ENCODE results near the gene CD244.

Gene CD244

DNA sequence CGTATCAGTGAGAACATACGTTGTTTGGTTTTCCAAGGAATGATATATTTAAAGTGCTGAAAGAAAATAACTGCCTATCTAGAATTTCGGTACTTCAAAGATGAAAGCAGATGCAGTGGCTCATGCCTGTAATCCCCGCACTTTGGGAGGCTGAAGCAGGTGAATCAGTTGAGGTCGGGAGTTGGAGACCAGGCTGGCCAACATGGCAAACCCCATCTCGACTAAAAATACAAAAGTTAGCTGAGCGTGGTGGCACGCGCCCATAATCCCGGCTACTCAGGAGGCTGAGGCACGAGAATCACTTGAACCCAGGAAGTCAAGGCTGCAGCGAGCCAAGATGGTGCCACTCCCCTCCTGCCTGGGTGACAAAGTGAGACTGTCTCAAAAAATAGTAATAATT lies 16.4 kb downstream of the CD244 start:
- no peak for DNase-seq (ENCODE audit: low read depth in 2 of 2)

DNA sequence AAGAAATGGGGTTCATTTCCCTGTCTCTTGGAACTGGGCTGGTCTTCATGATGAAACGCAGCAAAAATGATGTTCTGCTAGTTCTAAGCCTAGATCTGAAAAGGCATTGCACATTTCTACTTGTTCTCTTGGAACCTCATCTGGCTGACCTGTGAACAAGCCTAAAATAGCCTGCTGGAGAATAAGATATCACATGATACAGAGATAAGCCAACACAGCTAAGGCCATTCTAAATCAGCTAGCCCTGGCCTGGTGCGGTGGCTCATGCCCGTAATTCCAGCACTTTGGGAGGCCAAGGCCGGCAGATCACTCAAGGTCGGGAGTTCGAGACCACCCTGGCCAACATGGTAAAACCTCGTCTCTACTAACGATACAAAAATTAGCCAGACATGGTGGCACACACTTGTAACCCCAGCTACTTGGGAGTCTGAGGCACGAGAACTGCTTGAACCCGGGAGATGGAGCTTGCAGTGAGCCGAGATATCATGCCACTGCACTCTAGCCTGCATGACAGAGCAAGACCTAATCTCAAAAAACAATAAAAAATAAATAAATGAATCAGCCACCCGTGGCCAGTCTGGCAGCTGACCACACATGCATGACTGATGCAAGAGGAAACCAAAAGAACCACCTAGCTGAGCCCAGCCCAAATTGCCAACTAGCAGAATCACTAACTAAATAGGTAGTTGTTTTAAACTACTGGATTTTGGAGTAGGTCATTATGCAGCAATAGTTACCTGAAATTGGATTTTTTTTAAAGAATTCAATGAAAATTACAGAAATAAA lies 18.0 kb downstream of the CD244 start:
- no peak for DNase-seq (ENCODE audit: low read depth in 2 of 2)

DNA sequence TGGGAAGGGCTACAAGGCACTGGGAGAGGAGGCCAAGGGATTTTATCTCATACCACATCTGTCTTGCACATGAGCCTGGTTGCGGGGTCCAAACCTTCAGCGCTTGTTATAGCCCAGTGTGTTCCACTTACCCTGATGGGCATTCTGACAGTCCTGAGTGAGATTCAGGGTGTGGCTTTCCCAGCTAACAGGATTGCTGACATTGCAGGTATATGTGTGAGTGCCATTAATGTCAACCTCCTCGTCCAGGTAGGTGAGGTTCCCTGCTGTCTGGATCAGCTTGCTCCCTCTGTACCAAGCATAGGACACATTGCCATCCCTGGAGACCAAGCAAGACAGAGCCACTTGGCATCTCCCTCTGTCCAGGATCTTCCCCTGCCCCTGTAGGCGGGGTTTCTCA lies 21.6 kb downstream of the CD244 start:
- DNase-seq (ENCODE audit: low read depth in 2 of 2), result no peak

DNA sequence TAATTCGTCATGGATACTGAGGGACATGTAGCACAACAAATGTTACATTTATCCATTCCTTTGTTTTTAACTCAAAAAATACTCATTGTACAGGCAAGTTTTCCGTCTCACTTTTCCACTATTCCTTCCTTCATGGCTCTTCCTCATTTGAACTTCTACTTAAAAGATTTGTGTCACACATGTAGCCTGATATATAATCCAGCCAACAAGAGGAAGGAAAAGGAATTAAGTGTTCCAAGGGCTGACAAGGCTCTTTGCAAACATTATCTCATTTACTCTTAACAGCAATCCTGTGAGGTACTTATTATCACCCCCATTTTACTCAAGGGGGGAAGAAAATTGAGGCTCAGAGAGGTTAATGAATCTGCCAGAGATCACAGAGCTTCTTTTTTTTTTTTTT lies 22.9 kb downstream of the CD244 start:
- DNase-seq (ENCODE audit: low read depth in 2 of 2), result no peak

DNA sequence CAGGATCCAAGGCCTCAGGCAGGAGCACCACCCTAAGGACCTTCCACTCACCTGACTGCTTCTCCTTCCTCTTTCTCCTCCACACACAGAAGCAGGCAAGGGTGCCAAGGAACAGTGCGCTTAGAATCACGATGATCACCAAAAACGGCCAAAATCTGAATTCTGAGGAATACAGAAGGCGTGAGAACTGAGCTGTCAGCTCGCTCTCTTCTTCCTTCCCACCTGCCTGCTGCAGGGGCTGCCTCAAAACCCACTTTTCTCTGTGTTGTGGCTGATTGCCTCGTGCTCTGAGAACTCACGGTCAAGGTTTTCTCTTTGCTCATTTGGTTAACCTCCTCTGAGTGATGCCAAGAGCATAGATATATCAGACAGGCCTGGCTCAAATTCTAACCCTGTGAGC lies 23.8 kb downstream of the CD244 start:
- no peak for DNase-seq (ENCODE audit: low read depth in 2 of 2)

DNA sequence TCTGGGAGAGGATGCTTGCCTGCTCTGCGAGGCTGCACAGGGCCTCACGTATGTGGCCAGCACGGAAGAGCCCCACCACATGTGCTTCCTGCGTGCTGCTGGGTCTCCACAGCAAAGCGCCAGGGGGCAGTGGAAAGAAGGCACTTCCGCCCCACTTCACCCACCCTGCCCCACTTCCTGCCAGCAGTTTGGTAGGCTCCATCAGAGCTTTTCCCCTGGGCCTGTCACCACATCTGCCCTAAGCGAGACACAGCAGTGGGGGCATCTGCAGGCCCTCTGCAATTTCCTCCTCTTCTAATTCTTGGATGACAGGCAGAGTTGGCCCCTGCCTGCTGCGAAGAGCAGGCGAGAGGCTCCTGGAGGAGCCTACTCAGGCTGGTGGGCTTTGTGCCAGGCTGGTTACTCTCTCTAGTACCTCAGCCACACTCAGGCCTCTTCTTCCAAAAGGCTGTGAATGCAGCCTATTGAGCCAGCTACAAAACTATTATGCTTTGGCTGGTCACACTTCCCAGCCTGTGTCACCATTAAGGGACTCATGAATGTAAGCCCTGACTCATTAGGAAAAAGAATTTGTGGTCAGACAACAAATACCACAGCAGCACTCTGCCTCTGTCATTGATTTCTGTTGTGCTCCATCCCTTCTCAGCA lies 25.0 kb downstream of the CD244 start:
- peak; percentile 47 to 58 for DNase-seq (ENCODE audit: low read depth in 2 of 2)

DNA sequence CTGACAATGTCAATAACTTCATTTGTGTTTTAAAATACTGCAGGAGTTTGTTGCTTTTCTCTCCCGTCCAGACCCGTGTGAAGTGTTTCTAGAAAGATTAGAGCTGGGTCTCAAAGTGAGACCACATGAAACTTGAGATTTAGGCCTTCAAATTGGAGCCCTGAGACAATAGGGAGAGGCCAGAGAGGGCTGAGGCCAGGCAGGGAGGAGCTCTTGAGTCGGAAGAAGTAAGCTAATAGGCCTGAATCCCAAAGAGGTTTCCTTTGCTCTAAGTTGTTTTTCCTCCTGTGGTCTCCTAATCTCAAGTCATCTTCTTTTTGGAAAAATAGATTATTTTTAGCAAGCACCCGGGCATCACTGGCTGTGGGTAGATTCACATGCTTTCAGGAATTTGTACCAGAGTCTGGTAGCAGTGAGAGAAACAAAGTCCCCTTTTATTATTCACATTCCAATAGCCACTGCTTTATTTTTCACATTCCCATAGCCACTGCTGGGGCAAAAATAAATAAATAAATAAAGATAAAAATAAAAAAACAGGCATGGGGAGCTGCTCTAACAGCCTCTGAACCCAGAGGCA lies 25.6 kb downstream of the CD244 start:
- DNase-seq (ENCODE audit: low read depth in 2 of 2), result no peak

DNA sequence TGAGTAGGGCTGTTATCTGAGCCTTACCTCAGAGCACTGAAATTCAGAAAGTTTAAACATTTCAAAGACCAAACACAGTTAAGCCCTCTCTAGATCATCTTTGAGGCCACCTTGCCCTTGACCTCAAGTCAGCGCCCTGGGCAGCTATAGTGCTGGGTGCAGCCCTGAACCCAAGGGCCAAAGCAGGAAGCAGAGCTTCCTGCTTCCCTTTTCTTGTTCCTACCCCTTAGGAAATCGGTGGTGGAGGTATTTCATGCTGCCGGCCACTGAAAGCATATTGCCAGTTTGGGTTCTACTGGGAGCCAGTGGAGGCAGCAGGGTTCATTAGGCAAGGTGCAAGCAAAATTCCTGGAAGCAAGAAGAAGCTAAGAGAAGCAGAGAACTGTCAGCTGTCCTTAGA lies 26.1 kb downstream of the CD244 start:
- DNase-seq (ENCODE audit: low read depth in 2 of 2), result no peak

DNA sequence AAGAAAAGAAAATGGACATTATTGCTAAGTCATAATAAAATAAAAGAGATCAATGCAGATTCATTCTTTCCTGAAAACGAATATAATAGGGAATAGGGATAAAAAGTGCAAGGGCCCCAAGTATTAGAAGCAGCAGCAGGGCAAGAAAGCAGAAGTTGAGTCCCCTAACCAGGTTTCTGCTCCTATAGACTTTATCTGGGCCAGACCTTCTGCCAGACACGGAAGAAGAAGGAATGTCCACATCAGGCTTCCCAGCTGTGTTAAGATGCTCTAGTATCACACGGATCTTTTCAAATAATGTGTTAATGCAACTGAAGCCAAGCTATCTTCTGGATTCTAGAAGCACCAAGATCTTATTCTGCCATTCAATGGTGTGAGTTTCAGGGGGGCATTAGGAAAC lies 26.9 kb downstream of the CD244 start:
- no peak for DNase-seq (ENCODE audit: low read depth in 2 of 2)

DNA sequence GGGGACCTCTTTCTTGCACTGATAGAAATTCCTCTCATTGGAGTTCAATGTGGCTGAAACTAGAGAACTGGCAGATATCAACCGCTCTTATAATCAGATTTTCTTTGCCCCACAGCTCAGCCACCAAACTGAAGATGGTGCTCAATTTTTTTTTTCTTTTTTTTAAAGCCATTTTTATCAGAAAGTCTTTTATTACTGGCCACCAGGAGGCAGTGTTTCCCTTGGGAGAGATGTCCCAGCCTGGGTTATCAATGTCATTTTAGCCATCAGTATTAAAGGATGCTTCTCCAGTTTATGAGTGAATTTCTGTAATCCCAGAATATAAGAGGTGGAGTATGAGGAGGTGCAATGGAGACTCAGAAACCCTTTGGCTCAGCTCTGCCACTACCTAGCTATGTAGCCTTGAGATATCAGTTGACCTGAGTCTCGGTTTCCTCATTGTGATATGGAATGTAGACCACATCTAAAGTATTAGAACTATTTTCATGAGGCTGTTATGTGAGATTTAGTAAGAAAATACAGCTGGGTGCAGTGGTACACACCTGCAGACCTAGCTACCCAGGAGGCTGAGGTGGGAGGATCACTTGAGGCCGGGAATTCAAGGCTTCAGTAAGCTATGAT lies 27.6 kb downstream of the CD244 start:
- peak in 1 of 2 donors; percentile 33 for DNase-seq (ENCODE audit: low read depth in 2 of 2)

DNA sequence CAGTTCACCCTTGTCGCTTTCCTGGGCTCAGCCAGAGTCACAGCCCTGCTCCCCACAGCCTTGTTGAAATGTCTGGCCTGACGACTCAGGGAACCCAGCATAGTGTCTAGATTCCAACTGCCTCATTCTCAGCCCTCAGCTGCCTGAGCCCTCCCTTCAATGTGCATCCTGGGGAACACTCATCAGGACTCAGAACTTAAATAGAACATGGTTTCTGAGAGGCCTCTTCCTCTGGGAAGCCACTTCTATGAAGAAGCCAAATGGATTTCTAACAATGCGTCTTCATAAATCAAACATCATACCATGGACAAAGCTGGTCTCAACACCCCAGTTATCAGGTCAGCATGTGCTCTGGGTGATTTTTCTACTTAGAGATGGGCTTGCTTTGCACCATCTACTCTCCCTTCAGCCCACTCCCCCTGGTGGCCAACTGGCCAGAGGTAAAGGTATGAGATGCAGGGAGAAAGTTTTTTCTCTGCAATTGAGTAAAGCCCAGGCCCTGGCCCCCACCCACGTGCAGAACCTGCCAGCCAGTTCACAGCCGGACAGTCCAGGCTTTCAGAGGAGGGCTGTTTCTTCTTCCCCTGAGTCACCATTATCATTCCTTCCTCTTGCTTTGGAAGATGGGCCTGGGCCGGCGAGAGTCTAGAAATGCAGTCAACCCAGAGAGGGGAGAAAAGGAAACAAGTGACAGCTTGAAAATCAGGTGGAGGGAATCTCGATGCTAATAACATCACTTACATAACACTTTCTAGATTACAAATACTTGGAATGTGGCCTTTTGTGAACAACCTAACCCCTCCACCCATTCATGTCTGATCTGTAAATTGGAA lies 32.1 kb downstream of the CD244 start:
- peak; percentile 73 to 76 for DNase-seq (ENCODE audit: low read depth in 2 of 2)

DNA sequence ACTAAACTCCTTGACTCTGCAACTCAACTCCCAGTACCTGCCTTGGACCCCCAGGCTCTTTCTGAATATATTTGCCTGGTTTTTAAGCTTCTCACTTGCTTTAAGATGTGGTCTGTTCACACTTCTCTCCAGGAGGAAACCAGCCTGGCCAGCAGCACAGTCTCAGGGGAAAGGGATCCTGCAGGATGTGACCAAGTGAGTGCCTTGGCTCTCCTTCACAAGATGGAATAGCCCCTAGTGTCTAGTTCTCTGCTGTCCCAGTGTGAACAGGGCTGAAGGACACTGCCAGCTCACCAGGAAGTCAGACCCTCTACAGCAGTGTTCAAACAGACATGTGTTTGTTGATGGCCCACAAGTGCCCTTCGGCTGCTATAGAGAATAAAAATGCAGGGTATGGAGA lies 32.9 kb downstream of the CD244 start:
- DNase-seq (ENCODE audit: low read depth in 2 of 2), result no peak

DNA sequence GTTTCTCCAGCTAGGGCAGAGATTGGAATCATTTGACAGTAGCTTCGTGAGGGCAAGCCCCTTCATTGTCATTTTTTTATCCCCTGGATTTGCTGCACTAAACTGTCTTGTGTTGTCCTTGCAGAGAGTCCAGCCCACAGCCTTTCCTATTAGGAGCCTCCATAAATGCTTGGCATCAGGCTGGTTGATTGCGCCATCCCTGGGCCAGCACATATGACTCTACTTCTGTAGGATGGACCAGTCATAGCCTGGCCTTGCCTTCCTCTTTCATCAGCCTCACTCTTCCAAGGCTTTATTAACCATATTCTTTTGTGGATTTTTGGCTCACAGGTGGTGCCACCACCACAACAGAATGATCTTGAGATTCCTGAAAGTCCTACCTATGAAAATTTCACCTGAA lies 35.3 kb downstream of the CD244 start:
- no peak for DNase-seq (ENCODE audit: low read depth in 2 of 2)

DNA sequence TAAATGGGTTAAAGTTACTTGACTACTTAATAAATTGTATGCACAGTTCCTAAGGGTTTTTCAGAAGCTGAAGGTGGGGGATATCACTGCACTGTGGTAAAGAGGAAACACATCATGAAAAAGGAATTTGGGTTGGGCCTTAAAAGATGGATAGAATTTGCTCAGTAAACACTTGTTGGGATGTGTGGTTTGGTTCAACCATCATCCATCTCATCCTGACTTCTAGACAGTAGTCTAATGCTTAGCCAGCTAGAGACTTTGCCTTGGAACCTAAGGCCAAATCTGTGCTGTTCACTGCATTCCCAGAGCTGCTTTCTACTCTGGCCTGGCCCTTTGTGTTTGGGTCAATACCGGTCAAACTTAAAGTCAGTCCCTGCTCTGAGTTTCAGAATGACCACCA lies 36.1 kb downstream of the CD244 start:
- DNase-seq (ENCODE audit: low read depth in 2 of 2), result no peak

DNA sequence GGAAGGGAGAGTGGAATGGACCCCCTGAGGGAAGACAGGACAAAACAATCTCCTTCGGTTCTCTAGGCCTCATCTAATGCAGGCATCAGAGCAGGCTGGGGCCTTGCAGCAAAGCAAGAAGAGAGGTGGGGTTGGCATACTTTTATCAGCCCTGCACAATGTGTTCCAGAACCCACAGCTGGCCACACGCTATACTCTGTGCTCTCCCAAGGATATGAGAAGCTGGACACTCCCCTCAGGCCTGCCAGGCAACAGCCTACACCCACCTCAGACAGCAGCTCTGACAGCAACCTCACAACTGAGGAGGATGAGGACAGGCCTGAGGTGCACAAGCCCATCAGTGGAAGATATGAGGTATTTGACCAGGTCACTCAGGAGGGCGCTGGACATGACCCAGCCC lies 39.4 kb downstream of the CD244 start:
- no peak for DNase-seq (ENCODE audit: low read depth in 2 of 2)

DNA sequence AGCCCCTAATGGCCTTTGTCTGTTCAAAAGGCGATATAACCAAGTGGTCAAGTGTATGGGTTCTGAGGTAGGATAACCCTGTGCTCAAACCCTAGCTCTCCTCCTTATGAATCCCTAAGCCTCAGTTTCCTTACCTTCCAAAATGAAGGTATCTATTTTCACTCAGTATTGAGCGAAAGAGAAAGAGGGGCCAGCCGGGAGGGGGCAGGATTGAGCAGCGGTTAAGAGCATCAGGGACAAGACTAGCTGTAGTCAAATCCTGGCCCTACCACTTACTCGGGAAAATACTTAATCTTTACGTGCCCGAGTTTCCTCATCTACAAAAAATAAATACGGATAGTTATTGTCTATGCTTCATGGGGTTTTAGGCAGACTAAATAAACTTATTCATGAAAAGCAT lies 41.1 kb downstream of the CD244 start:
- DNase-seq (ENCODE audit: low read depth in 2 of 2), result no peak

DNA sequence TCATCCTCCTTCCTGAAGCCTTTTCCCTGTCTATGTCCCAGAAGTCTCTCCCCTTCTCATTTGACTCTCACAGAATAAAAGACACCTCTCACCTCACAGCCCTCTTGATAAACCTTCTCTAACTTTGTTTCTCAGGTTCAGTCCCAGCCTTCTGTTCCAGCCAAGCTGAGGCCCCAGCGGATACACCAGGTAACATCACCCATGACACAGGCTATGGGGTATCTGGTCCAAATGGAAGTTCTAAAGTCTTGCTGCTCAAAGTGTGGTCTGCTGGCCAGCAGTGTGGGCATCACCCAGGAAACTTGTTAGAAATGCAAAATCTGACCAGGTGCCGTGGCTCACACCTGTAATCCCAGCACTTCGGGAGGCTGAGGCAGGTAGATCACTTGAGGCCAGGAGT lies 43.5 kb downstream of the CD244 start:
- no peak for DNase-seq (ENCODE audit: low read depth in 2 of 2)

DNA sequence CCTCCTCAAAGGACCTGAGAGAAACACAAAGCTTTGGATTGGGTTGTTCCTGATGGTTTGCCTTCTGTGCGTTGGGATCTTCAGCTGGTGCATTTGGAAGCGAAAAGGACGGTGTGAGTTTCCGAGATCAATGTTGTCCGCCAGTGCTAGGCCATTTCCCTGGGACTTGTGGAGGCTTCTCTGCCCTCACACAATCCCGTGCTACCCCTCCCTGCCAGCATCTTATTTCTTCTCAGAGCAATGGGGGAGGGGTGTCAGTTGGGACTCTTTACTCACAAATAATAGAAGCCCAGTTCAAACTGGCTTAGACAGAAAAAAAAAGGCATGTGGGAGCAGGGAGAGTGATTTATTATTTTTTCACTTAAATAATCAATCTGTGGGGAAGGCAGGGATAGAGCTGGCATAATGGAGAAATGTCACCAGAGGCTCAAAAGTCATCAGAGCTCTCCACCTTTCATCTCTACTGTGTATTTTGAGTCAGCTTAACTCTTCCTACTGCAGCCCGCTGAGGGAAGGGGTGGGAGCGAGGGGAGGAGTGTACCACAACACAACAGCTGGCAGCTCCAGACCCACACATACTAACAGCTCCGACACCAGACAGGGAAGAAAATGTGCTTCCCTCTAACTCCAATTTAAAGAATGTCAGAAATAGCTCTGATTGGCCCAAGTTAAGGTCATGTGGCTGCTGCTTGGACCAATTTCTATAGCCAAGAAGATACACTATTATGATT lies 44.3 kb downstream of the CD244 start:
- no peak for DNase-seq (ENCODE audit: low read depth in 2 of 2)

DNA sequence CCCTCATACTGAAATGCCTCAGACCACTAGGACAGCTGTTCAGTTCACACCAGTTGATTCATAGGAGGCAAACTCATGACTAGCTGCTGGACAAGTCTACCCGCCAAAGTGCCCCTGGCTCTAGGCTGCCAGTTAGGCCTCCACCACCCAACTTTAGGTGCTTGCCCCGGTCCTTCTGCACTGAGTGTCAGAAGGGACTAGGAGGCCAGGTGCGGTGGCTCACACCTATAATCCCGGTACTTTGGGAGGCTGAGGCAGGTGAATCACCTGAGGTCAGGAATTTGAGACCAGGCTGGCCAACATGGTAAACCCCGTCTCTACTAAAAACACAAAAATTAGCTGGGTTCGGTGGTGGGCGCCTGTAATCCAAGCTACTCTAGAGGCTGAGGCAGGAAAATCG lies 47.8 kb downstream of the CD244 start:
- DNase-seq (ENCODE audit: low read depth in 2 of 2), result no peak

DNA sequence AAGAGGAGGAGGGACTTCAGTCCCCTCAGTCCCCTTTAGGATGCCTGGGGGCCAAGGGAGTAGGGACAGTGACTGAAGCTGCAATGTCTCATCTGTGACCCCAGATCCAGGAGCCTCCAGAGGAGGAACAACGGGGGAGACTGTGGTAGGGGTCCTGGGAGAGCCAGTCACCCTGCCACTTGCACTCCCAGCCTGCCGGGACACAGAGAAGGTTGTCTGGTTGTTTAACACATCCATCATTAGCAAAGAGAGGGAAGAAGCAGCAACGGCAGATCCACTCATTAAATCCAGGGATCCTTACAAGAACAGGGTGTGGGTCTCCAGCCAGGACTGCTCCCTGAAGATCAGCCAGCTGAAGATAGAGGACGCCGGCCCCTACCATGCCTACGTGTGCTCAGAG lies 48.4 kb downstream of the CD244 start:
- DNase-seq (ENCODE audit: low read depth in 2 of 2), result no peak

DNA sequence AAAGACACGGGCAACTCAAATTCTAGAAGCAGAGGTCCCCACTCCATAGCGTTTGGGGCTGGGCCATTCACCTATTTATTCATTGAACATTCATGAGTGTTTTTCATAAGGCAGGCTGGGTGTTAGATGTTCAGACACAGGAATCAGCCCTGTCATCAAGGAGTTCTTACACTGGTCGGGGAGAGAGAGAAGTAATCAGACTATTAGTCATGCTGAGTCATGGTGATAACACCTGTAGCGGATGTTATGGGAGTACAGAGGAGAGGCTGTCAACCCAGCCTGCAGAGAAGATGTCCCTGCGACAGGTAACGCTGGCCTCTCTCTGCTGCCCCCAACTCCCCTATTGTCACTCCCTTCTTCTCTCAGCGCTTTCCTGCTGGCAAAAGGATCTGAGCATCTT lies 49.5 kb downstream of the CD244 start:
- no peak for DNase-seq (ENCODE audit: low read depth in 2 of 2)

All from stimulated activated CD4-positive, alpha-beta T cell treated with anti-CD3 and anti-CD28 coated beads, Interleukin-4, amount 100 ng/mL, for 48 hours (primary cell).